Stimulated activated naive B cell treated with anti-CD40 and anti-IgM and Interleukin-4, amounts not matched to agents 10 μg/mL and 1 μg/mL and 100 μg/mL, for 72 hours (primary cell): ENCODE results near the gene TCF7L2.

Experiments used
- ATAC-seq, 2 donors: fragments of 150-1000 bp; cut with Tn5 transposase; replicated peaks; 2 replicates each; pipeline ENCODE4 v1.10.0; 2021; ENCODE audit warnings: moderate library complexity in 1 of 2
- DNase-seq: peaks from one replicate; pipeline ENCODE4 v3.0.0; 2021
- H3K27ac Mint-ChIP-seq: one replicate; pipeline ENCODE4 v1.8.0; 2022; ENCODE audit warnings: mild to moderate bottlenecking, mixed read lengths
- H3K27me3 Mint-ChIP-seq, 2 donors: one replicate each; pipeline ENCODE4 v1.8.0; 2022; ENCODE audit warnings: mixed read lengths in 2 of 2
- H3K36me3 Mint-ChIP-seq, 2 donors: one replicate each; pipeline ENCODE4 v1.8.0; 2022; ENCODE audit warnings: mixed read lengths in 2 of 2, mild to moderate bottlenecking in 1 of 2
- H3K4me1 Mint-ChIP-seq, 2 donors: one replicate each; pipeline ENCODE4 v1.8.0; 2022; ENCODE audit warnings: mixed read lengths in 2 of 2, mild to moderate bottlenecking in 1 of 2
- H3K4me3 Mint-ChIP-seq, 2 donors: one replicate each; pipeline ENCODE4 v1.8.0; 2022; ENCODE audit warnings: mild to moderate bottlenecking in 2 of 2, mixed read lengths in 2 of 2, moderate library complexity in 1 of 2
- H3K9me3 Mint-ChIP-seq, 2 donors: one replicate each; pipeline ENCODE4 v1.8.0; 2022; ENCODE audit warnings: mixed read lengths in 2 of 2, mild to moderate bottlenecking in 1 of 2

TCF7L2 gene

DNA sequence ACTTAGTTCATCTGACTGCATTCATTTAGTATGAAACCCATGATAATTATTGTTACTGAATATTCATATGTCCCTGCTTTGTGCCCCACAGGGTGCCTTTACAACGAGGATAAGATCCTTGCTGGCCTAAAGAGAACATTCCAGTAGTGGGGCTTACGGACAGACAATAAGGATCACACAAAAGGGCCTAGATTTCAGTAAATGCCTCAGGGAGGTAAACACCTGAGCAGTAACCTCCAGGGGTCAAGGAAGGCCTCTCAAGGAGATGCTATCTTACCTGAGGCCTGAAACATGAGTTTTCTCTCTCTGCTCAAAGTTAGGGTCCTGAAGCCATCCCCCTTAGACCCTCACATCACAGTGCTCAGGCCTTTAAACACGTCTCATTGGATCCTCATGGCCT lies 228.7 kb downstream of the TCF7L2 start:
- Mint-ChIP-seq H3K27ac (no peak overlapping the region), H3K36me3 (no peaks in the 10 kb centered on the region), H3K4me3 (no peak overlapping the region), H3K9me3 (no peaks in the 10 kb centered on the region), H3K27me3 (no peaks in the 10 kb centered on the region), H3K4me1 (peaks cover 0 to 8% of the 10 kb centered on the region in 2 donors)
- no peak for ATAC-seq
- no peak for DNase-seq

- ATAC-seq (no peak), DNase-seq (no peak)
- Mint-ChIP-seq H3K4me1 (peaks cover 0 to 8% of the 10 kb centered on the region in 2 donors), H3K4me3 (no peak overlapping the region), H3K36me3 (no peaks in the 10 kb centered on the region), H3K27ac (no peak overlapping the region), H3K27me3 (no peaks in the 10 kb centered on the region), H3K9me3 (no peaks in the 10 kb centered on the region)
These were observed 229.2 kb downstream of the TCF7L2 start for GRCh38 chr10:113179265-113179664.

GRCh38 chr10:113179966-113180365 lies 229.9 kb downstream of the TCF7L2 start:
- DNase-seq (no peak), ATAC-seq (no peak)
- no peaks in the 10 kb centered on the region for H3K27me3 Mint-ChIP-seq
- no peak overlapping the region for H3K4me3 Mint-ChIP-seq
- H3K36me3 Mint-ChIP-seq: no peaks in the 10 kb centered on the region
- no peak overlapping the region for H3K27ac Mint-ChIP-seq
- H3K9me3 Mint-ChIP-seq: no peaks in the 10 kb centered on the region
- H3K4me1 Mint-ChIP-seq: peaks cover 0 to 8% of the 10 kb centered on the region in 2 donors

DNA sequence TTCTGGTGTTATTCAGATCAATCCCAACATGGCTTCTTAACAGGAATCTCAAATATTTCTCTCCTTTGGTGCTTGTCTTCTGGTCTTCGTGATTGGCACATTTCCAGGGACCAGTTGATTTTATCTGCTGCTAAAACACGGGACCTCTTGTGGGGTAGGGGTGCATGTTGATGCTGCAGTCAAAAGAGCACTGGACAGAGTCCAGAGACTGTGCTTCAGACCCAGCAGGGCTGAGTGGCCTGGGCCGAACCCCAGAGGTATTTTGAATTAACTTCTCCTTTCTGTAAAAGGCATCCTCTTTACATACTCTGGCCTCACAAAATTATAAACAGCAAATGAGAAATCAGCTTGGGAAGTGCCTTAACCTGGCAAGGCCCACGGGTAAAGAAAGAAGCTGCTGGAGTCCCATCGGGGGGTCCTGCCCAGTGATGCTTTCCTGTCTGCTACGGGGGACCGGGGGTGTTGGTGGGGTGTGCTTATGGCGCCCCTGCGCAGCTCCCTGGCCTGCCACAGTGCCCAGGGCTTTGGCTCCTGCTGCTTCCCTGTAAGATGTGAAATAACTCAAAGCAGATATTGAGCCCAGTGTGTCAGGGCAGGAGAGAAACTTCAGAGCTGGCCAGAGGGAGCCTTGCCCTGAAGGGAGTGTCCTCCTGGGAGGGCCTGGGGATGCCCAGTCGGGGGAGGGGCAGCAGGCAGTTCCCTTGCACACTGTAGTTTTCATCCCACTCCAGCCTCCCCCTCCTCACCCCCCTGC lies 230.5 kb downstream of the TCF7L2 start:
- H3K27ac Mint-ChIP-seq: no peak overlapping the region
- ATAC-seq (no peak), DNase-seq (no peak)
- peaks cover 0 to 8% of the 10 kb centered on the region in 2 donors for H3K4me1 Mint-ChIP-seq
- H3K27me3 Mint-ChIP-seq: no peaks in the 10 kb centered on the region
- no peaks in the 10 kb centered on the region for H3K9me3 Mint-ChIP-seq
- no peak overlapping the region for H3K4me3 Mint-ChIP-seq
- no peaks in the 10 kb centered on the region for H3K36me3 Mint-ChIP-seq

DNA sequence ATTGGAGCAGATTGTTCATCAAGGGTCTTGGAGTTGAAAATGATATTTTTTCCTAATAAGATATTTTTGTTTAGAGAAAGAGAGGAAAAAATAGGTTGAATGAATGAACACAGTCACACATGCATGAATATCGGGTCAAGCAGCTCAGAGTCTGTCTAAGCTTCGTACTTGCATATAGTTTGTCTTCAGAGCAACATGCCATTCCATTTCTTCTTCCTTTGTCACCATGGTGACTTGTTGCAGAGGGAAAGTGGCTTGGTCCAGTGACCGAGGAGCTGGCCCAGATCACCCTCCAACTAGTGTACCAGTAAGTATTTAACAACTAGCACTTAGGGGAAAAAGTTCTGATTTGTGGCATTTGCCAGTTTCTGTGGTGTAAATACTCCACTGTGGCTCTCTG lies 232.1 kb downstream of the TCF7L2 start:
- Mint-ChIP-seq H3K36me3 (no peaks in the 10 kb centered on the region), H3K27ac (no peak overlapping the region), H3K4me1 (peaks cover 0 to 8% of the 10 kb centered on the region in 2 donors), H3K27me3 (no peaks in the 10 kb centered on the region), H3K4me3 (no peak overlapping the region), H3K9me3 (peaks cover 0 to 2% of the 10 kb centered on the region in 2 donors)
- ATAC-seq (no peak), DNase-seq (no peak)

DNA sequence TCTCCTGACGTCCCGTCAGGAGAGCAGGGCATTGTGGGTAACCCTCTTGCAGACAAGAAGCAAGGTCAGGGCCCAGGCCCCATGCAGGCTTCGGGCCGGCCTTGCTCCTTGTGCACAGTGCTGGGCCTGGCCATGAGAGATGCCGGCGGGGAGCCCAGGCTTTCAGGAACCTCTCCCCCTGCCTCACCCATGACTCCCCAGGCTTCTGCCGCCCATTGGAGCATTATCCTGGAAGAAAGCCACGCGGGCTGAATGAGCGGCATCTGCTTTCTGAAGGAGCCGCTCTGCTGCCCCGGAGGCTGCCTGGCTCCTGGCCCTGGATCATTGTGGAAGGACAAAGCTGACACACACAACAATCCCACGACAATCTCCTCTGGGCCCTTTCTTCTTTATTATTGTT lies 233.5 kb downstream of the TCF7L2 start:
- Mint-ChIP-seq H3K27ac (no peak overlapping the region), H3K4me1 (peaks cover 0 to 8% of the 10 kb centered on the region in 2 donors), H3K27me3 (no peaks in the 10 kb centered on the region), H3K9me3 (peaks cover 0 to 2% of the 10 kb centered on the region in 2 donors), H3K36me3 (no peaks in the 10 kb centered on the region), H3K4me3 (no peak overlapping the region)
- no peak for ATAC-seq
- DNase-seq: no peak

- no peaks in the 10 kb centered on the region for H3K27me3 Mint-ChIP-seq
- DNase-seq (no peak), ATAC-seq (no peak)
- H3K4me3 Mint-ChIP-seq: no peak overlapping the region
- H3K9me3 Mint-ChIP-seq: peaks cover 0 to 2% of the 10 kb centered on the region in 2 donors
- no peaks in the 10 kb centered on the region for H3K4me1 Mint-ChIP-seq
- H3K36me3 Mint-ChIP-seq: no peaks in the 10 kb centered on the region
- no peak overlapping the region for H3K27ac Mint-ChIP-seq
These were observed 237.2 kb downstream of the TCF7L2 start for GRCh38 chr10:113187063-113187777.

- no peak for ATAC-seq
- peaks cover 8 to 16% of the 10 kb centered on the region in 2 donors for H3K9me3 Mint-ChIP-seq
- no peak overlapping the region for H3K4me3 Mint-ChIP-seq
- no peak for DNase-seq
- no peaks in the 10 kb centered on the region for H3K4me1 Mint-ChIP-seq
- no peak overlapping the region for H3K27ac Mint-ChIP-seq
- H3K27me3 Mint-ChIP-seq: peaks cover 0 to 7% of the 10 kb centered on the region in 2 donors
- H3K36me3 Mint-ChIP-seq: peaks cover 4 to 6% of the 10 kb centered on the region in 2 donors
These were observed 249.4 kb downstream of the TCF7L2 start for GRCh38 chr10:113199459-113199858.

- Mint-ChIP-seq H3K9me3 (peaks cover 16 to 19% of the 10 kb centered on the region in 2 donors), H3K36me3 (peaks cover 4 to 6% of the 10 kb centered on the region in 2 donors), H3K4me3 (no peak overlapping the region), H3K4me1 (no peaks in the 10 kb centered on the region), H3K27ac (no peak overlapping the region), H3K27me3 (peaks cover 0 to 11% of the 10 kb centered on the region in 2 donors)
- ATAC-seq (no peak), DNase-seq (no peak)
These were observed 252.0 kb downstream of the TCF7L2 start for GRCh38 chr10:113202011-113202410.

DNA sequence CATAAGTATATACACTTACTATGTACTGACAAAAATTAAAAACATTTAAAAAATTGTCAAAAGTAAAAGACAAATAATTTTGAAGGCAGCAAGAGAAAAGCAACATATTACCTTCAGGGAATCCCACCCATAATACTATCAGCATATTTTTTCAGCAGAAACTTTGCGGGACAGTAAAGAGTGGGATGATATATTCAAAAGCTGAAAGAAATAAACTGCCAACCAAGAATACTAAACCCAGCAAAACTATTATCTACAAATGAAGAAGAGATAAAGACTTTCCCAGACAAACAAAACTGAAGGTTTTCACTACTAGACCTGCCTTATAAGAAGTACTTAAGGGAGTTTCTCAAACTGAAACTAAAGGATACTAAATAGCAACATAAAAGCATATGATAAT lies 257.9 kb downstream of the TCF7L2 start:
- ATAC-seq (no peak), DNase-seq (no peak)
- no peaks in the 10 kb centered on the region for H3K4me1 Mint-ChIP-seq
- H3K4me3 Mint-ChIP-seq: no peak overlapping the region
- no peak overlapping the region for H3K27ac Mint-ChIP-seq
- no peaks in the 10 kb centered on the region for H3K36me3 Mint-ChIP-seq
- peaks cover 0 to 5% of the 10 kb centered on the region in 2 donors for H3K27me3 Mint-ChIP-seq
- peaks cover 22 to 29% of the 10 kb centered on the region in 2 donors for H3K9me3 Mint-ChIP-seq

DNA sequence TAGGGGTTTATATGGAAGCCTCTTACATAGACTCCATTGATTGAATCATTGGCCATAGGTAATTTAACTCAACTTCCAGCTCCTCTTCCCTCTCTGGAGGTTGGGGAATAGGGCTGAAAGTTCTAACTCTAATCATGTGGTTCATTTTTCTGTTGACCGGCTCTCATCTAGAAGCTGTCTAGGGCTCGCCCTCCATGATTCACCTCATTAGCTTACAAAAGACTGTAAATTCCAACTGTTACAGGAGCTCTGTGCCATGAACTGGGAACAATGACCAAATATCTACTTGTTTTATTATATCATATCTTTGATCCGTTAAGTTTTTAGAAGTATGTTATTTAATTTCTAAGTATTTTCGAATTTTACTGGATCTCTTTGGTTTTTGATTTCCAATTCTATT lies 263.0 kb downstream of the TCF7L2 start:
- H3K27me3 Mint-ChIP-seq: no peaks in the 10 kb centered on the region
- ATAC-seq: no peak
- H3K4me1 Mint-ChIP-seq: no peaks in the 10 kb centered on the region
- no peak overlapping the region for H3K4me3 Mint-ChIP-seq
- no peak overlapping the region for H3K27ac Mint-ChIP-seq
- peaks cover 14 to 15% of the 10 kb centered on the region in 2 donors for H3K9me3 Mint-ChIP-seq
- H3K36me3 Mint-ChIP-seq: no peaks in the 10 kb centered on the region
- no peak for DNase-seq

DNA sequence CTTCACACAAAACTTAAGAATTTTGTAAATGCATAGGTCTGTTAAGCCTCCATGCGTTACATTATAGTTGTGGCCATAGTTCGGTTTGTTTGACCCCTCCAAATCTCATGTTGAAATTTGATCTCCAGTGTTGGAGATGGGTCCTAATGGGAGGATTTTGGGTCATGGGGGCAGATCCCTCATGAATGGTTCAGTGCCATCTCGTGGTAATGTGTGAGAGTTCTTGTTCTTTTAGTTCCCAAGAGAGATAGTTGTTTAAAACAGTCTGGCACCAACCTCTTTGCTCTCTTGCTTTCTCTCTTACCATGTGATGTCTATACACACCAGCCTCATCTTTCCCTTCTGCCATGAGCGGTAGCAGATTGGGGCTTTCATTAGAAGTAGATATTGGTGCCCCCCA lies 264.3 kb downstream of the TCF7L2 start:
- Mint-ChIP-seq H3K27me3 (no peaks in the 10 kb centered on the region), H3K27ac (no peak overlapping the region), H3K36me3 (no peaks in the 10 kb centered on the region), H3K9me3 (peaks cover 7 to 8% of the 10 kb centered on the region in 2 donors), H3K4me1 (no peaks in the 10 kb centered on the region), H3K4me3 (no peak overlapping the region)
- no peak for DNase-seq
- ATAC-seq: no peak

- Mint-ChIP-seq H3K27ac (no peak overlapping the region), H3K4me3 (no peak overlapping the region), H3K9me3 (peaks cover 0 to 4% of the 10 kb centered on the region in 2 donors), H3K27me3 (no peaks in the 10 kb centered on the region), H3K4me1 (no peaks in the 10 kb centered on the region), H3K36me3 (no peaks in the 10 kb centered on the region)
- DNase-seq: no peak
- ATAC-seq: no peak
These were observed 266.1 kb downstream of the TCF7L2 start for GRCh38 chr10:113216102-113216501.
